GM10266 (cell line): ENCODE data around the gene SSTR3.
"Not testable (repeated sequence)": the region's sequence is repeated elsewhere in the genome, so short reads cannot be mapped to it uniquely, and the experiment has no call there.

Experiments used
- DNase-seq: peaks from one replicate; pipeline ENCODE4 v3.0.0; 2012; ENCODE audit errors: extremely low spot score
- TF ChIP-seq, protein P1 (sequence below): IDR thresholded peaks from 2 replicates; pipeline ENCODE4 v1.5.1; 2012; ENCODE audit warnings: mild to moderate bottlenecking, low read depth; ENCODE audit not compliant: control insufficient read depth, insufficient read depth; ENCODE audit errors: missing control alignments

SSTR3 gene

DNA sequence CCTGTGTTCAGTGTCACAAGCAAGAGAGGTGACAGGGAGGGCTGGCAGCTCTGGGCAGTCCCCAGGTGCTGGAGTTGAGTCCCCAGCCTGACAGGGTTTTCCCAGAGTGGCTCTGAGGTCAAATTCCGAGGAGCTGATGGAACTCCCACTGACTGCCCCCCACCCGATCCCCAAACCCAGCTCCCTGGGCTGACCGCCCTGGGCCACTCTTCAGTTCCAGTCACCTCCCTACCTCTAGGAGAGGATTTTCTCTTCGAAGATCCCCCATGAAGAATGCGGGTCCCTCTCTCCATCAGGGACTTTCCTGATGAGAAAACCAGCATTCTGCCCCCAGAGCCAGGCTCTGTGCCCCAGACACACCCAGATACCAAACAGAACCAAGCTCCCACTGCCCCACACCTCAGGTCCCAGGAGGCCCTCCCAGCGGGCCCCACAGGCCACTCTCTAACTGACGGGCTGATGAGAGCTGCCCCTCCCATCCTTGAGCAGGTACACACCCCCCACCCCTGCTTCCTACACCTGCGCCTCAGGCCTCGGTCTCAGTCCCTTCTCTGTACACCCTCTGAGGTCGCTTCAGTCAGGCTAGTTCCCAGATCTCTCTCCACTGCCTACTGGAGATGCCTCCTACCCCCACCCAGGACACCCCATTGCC lies 43.9 kb upstream of the SSTR3 start:
- DNase-seq: no peak
- TF ChIP-seq, protein P1, sequence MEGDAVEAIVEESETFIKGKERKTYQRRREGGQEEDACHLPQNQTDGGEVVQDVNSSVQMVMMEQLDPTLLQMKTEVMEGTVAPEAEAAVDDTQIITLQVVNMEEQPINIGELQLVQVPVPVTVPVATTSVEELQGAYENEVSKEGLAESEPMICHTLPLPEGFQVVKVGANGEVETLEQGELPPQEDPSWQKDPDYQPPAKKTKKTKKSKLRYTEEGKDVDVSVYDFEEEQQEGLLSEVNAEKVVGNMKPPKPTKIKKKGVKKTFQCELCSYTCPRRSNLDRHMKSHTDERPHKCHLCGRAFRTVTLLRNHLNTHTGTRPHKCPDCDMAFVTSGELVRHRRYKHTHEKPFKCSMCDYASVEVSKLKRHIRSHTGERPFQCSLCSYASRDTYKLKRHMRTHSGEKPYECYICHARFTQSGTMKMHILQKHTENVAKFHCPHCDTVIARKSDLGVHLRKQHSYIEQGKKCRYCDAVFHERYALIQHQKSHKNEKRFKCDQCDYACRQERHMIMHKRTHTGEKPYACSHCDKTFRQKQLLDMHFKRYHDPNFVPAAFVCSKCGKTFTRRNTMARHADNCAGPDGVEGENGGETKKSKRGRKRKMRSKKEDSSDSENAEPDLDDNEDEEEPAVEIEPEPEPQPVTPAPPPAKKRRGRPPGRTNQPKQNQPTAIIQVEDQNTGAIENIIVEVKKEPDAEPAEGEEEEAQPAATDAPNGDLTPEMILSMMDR: no peak

DNA sequence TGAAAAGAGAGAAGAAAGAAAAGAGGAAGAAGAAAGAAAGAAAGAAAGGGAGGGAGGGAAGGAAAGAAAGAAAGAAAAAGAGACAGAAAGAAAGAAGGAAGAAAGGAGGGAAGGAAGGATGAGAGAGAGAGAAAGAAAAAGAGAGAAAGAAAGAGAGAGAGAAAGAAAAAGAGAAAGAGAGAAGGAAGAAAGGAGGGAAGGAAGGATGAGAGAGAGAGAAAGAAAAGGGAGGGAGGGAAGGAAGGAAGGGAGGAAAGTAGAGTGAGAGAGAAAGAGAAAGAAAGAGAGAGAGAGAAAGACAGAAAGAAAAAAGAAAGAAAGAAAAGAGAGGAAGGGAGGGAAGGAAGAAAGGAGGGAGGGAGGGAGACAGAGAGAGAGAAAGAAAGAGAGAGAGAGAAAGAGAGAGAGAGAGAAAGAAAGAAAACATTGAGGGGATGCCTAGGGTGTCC lies 43.3 kb upstream of the SSTR3 start:
- TF ChIP-seq, protein P1: no peak
- no peak for DNase-seq

DNA sequence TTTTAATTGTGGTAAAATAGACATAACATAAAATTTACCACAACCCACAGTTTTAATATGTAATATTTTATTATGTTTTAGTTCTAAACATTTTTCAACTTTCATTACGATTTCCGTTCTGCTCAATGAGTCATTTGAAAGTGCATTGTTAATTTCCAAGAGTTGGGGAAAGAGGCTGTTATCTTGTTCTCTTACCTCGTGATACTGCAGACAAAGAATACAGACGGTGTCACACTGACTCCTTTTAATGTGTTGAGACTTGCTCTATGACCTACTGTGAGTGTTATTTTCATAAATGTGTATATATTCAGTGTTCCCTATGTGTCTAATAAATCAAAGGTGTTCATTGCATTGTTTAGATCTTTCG lies 42.6 kb upstream of the SSTR3 start:
- TF ChIP-seq, protein P1: no peak
- DNase-seq: no peak

DNA sequence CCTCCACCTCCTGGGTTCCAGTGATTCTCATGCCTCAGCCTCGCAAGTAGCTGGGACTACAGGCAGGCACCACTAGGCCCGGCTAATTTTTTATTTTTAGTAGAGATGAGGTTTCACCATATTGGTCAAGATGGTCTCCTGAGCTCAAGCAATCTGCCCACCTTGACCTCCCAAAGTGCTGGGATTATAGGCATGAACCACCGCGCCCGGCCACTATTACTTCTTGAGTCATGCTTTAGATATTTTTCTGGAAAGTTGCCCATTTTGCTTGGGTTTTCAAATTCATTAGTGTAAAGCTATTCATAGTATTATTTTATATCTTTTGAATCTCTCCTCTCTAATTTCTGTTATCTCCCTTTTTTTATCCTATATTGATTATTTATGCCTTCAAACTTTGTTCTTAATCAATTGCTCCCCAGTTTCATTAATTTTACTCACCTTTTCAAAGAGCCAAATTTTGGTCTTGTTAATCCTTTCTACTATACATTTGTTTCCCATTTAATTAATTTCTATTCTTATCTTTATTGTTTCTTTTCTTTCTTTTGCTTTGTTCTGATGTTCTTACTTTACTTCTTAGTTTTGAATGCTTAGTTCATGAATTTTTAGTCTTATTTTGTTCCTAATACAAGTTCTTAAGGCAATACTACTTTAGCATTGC lies 42.1 kb upstream of the SSTR3 start:
- no peak for DNase-seq

DNA sequence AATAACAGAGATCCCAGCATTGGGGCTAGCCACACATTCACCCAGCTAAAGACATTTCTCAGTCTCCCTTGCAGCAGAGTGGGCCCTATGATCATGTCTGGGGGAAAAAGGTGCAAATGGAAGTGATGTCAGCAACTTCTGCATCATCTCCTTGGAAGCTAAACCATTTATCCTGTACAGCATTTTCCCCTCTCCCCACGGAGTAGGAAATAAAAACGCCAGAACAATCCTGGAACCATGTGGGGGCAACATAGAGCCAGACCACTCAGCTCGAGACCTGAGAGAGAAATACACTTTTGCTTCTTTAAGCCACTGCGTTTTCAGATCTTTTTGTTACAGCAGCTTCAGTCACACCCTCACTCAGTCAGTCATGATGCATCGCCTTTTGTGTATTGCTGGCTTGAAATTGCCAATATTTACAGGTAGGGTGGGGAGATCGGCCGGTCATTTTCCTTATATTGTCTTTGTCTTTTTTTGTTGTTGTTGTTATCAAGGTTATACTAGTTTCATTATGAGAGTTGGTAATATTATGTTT lies 40.9 kb upstream of the SSTR3 start:
- no peak for DNase-seq
- TF ChIP-seq, protein P1: no peak

More for the DNA sequence above, 42.1 kb upstream of the SSTR3 start:
- TF ChIP-seq, protein P1: no peak

DNA sequence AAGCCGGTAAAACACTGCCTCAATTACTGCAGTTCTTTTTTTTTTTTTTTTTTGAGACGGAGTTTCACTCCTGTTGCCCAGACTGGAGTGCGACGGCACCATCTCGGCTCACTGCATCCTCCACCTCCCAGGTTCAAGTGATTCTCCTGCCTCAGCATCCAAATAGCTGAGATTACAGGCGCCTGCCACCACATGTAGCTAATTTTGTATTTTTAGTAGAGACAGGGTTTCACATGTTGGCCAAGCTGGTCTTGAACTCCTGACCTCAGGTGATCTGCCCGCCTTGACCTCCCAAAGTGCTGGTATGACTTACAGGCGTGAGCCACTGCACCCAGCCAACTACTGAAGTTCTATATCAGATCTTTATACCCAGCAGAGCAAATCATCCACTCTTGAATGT lies 39.6 kb upstream of the SSTR3 start:
- DNase-seq: not testable (repeated sequence)

DNA sequence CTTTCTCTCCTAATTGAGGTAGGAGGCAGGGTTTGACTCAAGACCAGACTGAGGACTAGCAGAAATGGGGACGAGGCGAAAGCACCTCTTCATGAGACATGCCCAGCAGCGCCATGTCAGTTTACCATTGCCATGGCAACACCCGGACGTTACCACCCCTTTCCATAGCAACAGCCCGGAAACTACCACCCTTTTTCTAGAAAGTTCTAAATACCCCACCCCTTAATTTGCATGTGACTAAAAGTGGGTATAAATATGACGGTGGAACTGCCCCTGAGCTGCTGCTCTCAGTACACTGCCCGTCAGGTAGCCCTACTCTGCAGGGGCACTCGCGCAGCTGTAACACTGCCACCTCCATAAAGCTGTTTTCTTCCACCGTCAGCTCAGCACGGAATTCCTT lies 37.7 kb upstream of the SSTR3 start:
- TF ChIP-seq, protein P1: no peak
- no peak for DNase-seq

DNA sequence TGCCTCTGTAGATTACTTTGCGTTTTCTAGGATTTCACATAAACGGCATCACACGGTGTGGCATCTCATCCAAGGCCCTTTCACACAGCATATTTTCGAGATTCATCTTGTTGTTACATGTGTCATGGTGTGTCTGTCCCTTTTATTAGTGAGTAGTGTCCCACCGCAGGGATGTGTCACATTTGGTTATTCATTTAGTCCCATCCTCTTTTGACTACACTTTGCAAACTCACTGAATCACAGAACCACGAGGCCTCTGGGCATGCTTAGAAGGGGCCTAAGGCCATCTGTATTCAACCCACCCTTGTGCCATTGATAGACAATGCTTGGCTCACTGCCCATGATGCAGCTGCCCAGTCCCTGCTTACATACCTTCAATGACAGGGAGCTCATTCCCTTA lies 36.0 kb upstream of the SSTR3 start:
- TF ChIP-seq, protein P1: no peak
- DNase-seq: no peak
